ENCODE data around the gene TPK1. TPM values are rescaled to one million over a fixed set of nuclear protein-coding genes. Genes with fewer than 3 reads are reported as not detected.

The TPK1 gene
- total and polyA plus RNA-seq, 2 of the 4 experiments (the other 2 are of a cell fraction), result 0.38 to 1.8 TPM

- H3K9ac ChIP-seq (ENCODE audit: low read depth, low read length), result no peak overlapping the region
- no CpG with 5 or more reads among the region's 3 CpGs for WGBS, 2 experiments (ENCODE audit: extremely low coverage in 2 of 2, insufficient read length in 1 of 2)
Observed at GRCh38 chr7:144584726-144585125, 251.1 kb downstream of the TPK1 start.

More at GRCh38 chr7:144584726-144585125, 251.1 kb downstream of the TPK1 start:
- ChIA-PET POLR2A (ENCODE audit: unreplicated experiment) (no interaction called here), CTCF (no interaction called here)
- Histone ChIP-seq H3K27me3 (ENCODE audit: control insufficient read depth, insufficient read depth, low read length) (no peaks in the 10 kb centered on the region), H3K18ac (ENCODE audit: low read depth, low read length) (no peak overlapping the region), H3K14ac (replicated peaks; ENCODE audit: low read depth, low read length) (no peak overlapping the region), H2AFZ (replicated peaks; ENCODE audit: low read length, poor library complexity) (no peak overlapping the region), H4K8ac (ENCODE audit: low read depth in 2 of 2, low read length in 2 of 2) (no peak overlapping the region), H3K36me3 (ENCODE audit: control insufficient read depth, insufficient read depth, low read length) (no peaks in the 10 kb centered on the region), H3K4me2 (ENCODE audit: low read depth, low read length) (no peak overlapping the region), H3K4me1 (ENCODE audit: control insufficient read depth, insufficient read depth, low read length) (no peaks in the 10 kb centered on the region), H2BK15ac (ENCODE audit: low read depth, low read length) (no peak overlapping the region), H3K56ac (ENCODE audit: extremely low read depth, insufficient read depth, low read length) (no peak overlapping the region), H3K9me3 (ENCODE audit: control insufficient read depth, insufficient read depth, low read length) (peaks cover 6% of the 10 kb centered on the region; the same call in 1 of the 2 replicates), H2BK20ac (ENCODE audit: low read depth, low read length) (no peak overlapping the region), H4K91ac (ENCODE audit: insufficient read depth, low read depth, low read length) (no peak overlapping the region), H2BK120ac (ENCODE audit: low read depth, low read length) (no peak overlapping the region), H3K4ac (ENCODE audit: low read depth, low read length) (no peak overlapping the region), H2AK5ac (ENCODE audit: low read depth, low read length) (no peak overlapping the region), H3K23ac (ENCODE audit: low read depth, low read length) (no peak overlapping the region), H4K5ac (ENCODE audit: low read depth, low read length) (no peak overlapping the region), H2BK5ac (ENCODE audit: low read depth, low read length, poor library complexity, severe bottlenecking) (no peak overlapping the region), H3K4me3 (ENCODE audit: insufficient read depth, low read depth, low read length) (no peak overlapping the region), H3K9me1 (ENCODE audit: insufficient read depth, low read length) (no peaks in the 10 kb centered on the region), H4K20me1 (ENCODE audit: insufficient read depth, low read length) (no peaks in the 10 kb centered on the region), H3K27ac (ENCODE audit: insufficient read depth, low read length) (no peak overlapping the region), H2AK9ac (replicated peaks; ENCODE audit: low read depth, low read length, poor library complexity) (no peak overlapping the region), H3K79me1 (ENCODE audit: low read depth in 1 of 2, low read length in 2 of 2) (no peaks in the 10 kb centered on the region)
- no peak for DNase-seq
- no TSS peak for BruUV-seq (replicated peaks)
- dilution Hi-C loops (cut with HindIII; ENCODE audit: low sequenced_read_pairs, unreplicated experiment) (no loop called here), intact Hi-C loops (cut with micrococcal nuclease) (no loop called here), in situ Hi-C loops (cut with MboI; ENCODE audit: low sequenced_read_pairs) (no loop called here)
- TF ChIP-seq, protein P1, sequence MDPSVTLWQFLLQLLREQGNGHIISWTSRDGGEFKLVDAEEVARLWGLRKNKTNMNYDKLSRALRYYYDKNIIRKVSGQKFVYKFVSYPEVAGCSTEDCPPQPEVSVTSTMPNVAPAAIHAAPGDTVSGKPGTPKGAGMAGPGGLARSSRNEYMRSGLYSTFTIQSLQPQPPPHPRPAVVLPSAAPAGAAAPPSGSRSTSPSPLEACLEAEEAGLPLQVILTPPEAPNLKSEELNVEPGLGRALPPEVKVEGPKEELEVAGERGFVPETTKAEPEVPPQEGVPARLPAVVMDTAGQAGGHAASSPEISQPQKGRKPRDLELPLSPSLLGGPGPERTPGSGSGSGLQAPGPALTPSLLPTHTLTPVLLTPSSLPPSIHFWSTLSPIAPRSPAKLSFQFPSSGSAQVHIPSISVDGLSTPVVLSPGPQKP (IDR thresholded peaks at IDR 0.05; ENCODE audit: borderline replicate concordance, low read depth, low read length), result no peak
- no peak for TF ChIP-seq MAZ (IDR thresholded peaks at IDR 0.05; ENCODE audit: borderline replicate concordance, low read depth, low read length)
- no peak for TF ChIP-seq CEBPB (IDR thresholded peaks at IDR 0.05; ENCODE audit: low read depth, low read length)
- TF ChIP-seq SMC3 (IDR thresholded peaks at IDR 0.05; ENCODE audit: low read depth, low read length), result no peak
- no peak for TF ChIP-seq MXI1 (IDR thresholded peaks at IDR 0.05; ENCODE audit: borderline replicate concordance, low read depth, low read length)
- TF ChIP-seq CTCF (conservative IDR thresholded peaks at IDR 0.05; ENCODE audit: low read depth, low read length), result no peak
- no peak for TF ChIP-seq FOS (IDR thresholded peaks at IDR 0.05; ENCODE audit: low read depth, low read length)
- TF ChIP-seq, protein P2, sequence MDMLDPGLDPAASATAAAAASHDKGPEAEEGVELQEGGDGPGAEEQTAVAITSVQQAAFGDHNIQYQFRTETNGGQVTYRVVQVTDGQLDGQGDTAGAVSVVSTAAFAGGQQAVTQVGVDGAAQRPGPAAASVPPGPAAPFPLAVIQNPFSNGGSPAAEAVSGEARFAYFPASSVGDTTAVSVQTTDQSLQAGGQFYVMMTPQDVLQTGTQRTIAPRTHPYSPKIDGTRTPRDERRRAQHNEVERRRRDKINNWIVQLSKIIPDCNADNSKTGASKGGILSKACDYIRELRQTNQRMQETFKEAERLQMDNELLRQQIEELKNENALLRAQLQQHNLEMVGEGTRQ (IDR thresholded peaks at IDR 0.05; ENCODE audit: low read depth, low read length), result no peak
- no peak for TF ChIP-seq NFE2L2 (IDR thresholded peaks at IDR 0.05; ENCODE audit: low read depth, low read length)
- no peak for TF ChIP-seq POLR2A (IDR thresholded peaks at IDR 0.05; ENCODE audit: low read depth, low read length)
- TF ChIP-seq RCOR1 (IDR thresholded peaks at IDR 0.05; ENCODE audit: insufficient replicate concordance, low read length), result no peak
- TF ChIP-seq CHD1 (IDR thresholded peaks at IDR 0.05; ENCODE audit: low read depth, low read length), result no peak
- TF ChIP-seq MAFK (IDR thresholded peaks at IDR 0.05; ENCODE audit: low read depth, low read length), result no peak
- TF ChIP-seq BHLHE40 (IDR thresholded peaks at IDR 0.05; ENCODE audit: low read depth, low read length), result no peak
- no peak for TF ChIP-seq RFX5 (IDR thresholded peaks at IDR 0.05; ENCODE audit: low read depth, low read length)
- TF ChIP-seq RAD21 (IDR thresholded peaks at IDR 0.05; ENCODE audit: low read length), result no peak
- no peak for ATAC-seq (ENCODE audit: low read depth)
